Mesendoderm (in vitro differentiated cells): Measurements from ENCODE around the gene PDE10A. TPM values are rescaled to one million over a fixed set of nuclear protein-coding genes. Genes with fewer than 3 reads are reported as not detected.

ENCODE experiments used
- DNase-seq: peaks from one replicate; pipeline ENCODE4 v3.0.0; 2013
- H2AK5ac ChIP-seq: 2 replicates; pipeline ENCODE4 v1.6.1; 2013; ENCODE audit warnings: low read length, inconsistent platforms
- H2BK120ac ChIP-seq: 2 replicates; pipeline ENCODE4 v1.6.1; 2013; ENCODE audit warnings: low read depth, mild to moderate bottlenecking, low read length, moderate library complexity, mixed read lengths
- H2BK15ac ChIP-seq: replicated peaks from 2 replicates; pipeline ENCODE4 v1.6.1; 2013; ENCODE audit warnings: low read depth, mild to moderate bottlenecking, moderate library complexity
- H2BK5ac ChIP-seq: 2 replicates; pipeline ENCODE4 v1.6.1; 2013; ENCODE audit warnings: low read length, inconsistent platforms
- H3K18ac ChIP-seq: 2 replicates; pipeline ENCODE4 v1.6.1; 2013; ENCODE audit warnings: mild to moderate bottlenecking, low read length, mixed read lengths
- H3K23ac ChIP-seq: one replicate; pipeline ENCODE4 v1.6.1; 2013; ENCODE audit warnings: low read length
- H3K27ac ChIP-seq: 2 replicates; pipeline ENCODE4 v1.5.1; 2013; ENCODE audit warnings: low read depth, mild to moderate bottlenecking, inconsistent platforms, low read length, moderate library complexity
- H3K27me3 ChIP-seq: 2 replicates; pipeline ENCODE4 v1.6.1; 2013; ENCODE audit warnings: low read length, control low read depth, mild to moderate bottlenecking, inconsistent platforms; ENCODE audit not compliant: insufficient read depth, poor library complexity
- H3K36me3 ChIP-seq: 2 replicates; pipeline ENCODE4 v1.6.1; 2013; ENCODE audit warnings: low read length, inconsistent platforms; ENCODE audit not compliant: control insufficient read depth, insufficient read depth
- H3K4ac ChIP-seq: one replicate; pipeline ENCODE4 v1.6.1; 2013; ENCODE audit warnings: low read depth, mild to moderate bottlenecking, low read length, moderate library complexity
- H3K4me1 ChIP-seq: 2 replicates; pipeline ENCODE4 v1.6.1; 2013; ENCODE audit warnings: low read depth, low read length, inconsistent platforms; ENCODE audit not compliant: control insufficient read depth
- H3K4me2 ChIP-seq: 2 replicates; pipeline ENCODE4 v1.6.1; 2013; ENCODE audit warnings: low read length
- H3K4me3 ChIP-seq: 2 replicates; pipeline ENCODE4 v1.5.1; 2013; ENCODE audit warnings: mild to moderate bottlenecking, low read length
- H3K56ac ChIP-seq: one replicate; pipeline ENCODE4 v1.6.1; 2013; ENCODE audit warnings: low read length
- H3K79me1 ChIP-seq: 2 replicates; pipeline ENCODE4 v1.6.1; 2013; ENCODE audit warnings: low read length, inconsistent platforms
- H3K79me2 ChIP-seq: 2 replicates; pipeline ENCODE4 v1.6.1; 2013; ENCODE audit warnings: mild to moderate bottlenecking, low read length; ENCODE audit not compliant: control insufficient read depth, insufficient read depth
- H3K9ac ChIP-seq: 2 replicates; pipeline ENCODE4 v1.6.1; 2013; ENCODE audit warnings: low read length, inconsistent platforms
- H4K5ac ChIP-seq: one replicate; pipeline ENCODE4 v1.6.1; 2013; ENCODE audit warnings: low read length
- H4K8ac ChIP-seq: one replicate; pipeline ENCODE4 v1.6.1; 2013; ENCODE audit warnings: low read depth, mild to moderate bottlenecking, control low read depth, low read length, moderate library complexity
- WGBS: extraction: QIAGEN DNeasy Blood & Tissue Kit; methylation state at CpG from one replicate; pipeline ENCODE4 v1.1.7; 2013; ENCODE audit warnings: low lambda C conversion rate, missing lambda C conversion rate; ENCODE audit not compliant: insufficient coverage; ENCODE audit errors: extremely low coverage; 5-methylcytosine and 5-hydroxymethylcytosine counted together
- polyA plus RNA-seq, 2 experiments: library from polyadenylated mRNA; stranded (reverse); fragments of 200-250 nt; gene quantifications; one replicate each; pipeline ENCODE4 v1.2.3, GENCODE V29; 2013

Gene PDE10A
- 0.94 TPM for polyA plus RNA-seq (2013, experiment 1 of 2)
- polyA plus RNA-seq (2013, experiment 2 of 2) = 0.97 TPM

DNA sequence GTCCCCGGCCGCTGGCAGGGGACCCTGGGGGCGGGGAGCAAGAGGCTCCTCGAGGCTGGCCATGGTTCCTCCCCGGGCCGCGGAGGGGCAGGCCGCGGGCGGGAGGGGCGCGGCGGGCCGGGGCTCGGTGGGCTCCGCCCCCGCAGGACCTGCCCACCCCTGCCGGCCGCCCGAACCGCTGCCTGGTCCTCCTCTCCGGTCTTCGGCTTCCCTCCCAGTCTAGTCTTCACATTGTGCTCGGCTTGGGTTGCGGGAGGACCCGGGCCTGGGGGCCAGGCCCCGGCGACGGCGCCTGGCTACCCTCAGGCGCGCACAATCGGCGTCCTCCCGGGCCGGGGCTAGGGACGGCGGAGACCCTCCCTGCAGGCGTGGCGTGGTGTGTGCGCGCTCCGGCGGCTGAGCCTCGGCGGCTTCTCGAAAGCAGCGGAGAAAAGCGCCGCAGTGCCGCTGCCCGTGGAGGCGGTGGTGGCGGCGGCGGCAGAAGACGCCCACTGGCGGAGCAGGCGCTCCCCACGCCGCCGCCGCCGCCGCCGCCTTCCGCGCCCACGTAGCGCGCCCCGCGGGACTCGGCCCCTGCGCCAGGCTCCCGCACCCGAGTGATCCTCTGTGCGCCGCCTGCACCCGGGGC lies at the start of gene PDE10A:
PDE10A (minus strand) TSS at position 493 of the 628 bp plus-strand sequence; CDS start at position 63, 430 bp downstream.
- Histone ChIP-seq H2AK5ac (no peak within 1 kb of the TSS), H3K4ac (no peak within 1 kb of the TSS), H2BK15ac (no peak within 1 kb of the TSS), H3K4me1 (peaks cover 13% of the 10 kb centered on the region), H2BK5ac (no peak within 1 kb of the TSS), H3K27me3 (peaks cover 24% of the 10 kb centered on the region), H3K23ac (no peak within 1 kb of the TSS), H3K9ac (peak within 1 kb of the TSS; percentile 81), H3K4me2 (peak within 1 kb of the TSS; percentile 96), H3K36me3 (no peaks in the 10 kb centered on the region), H2BK120ac (no peak within 1 kb of the TSS), H3K4me3 (peak within 1 kb of the TSS; percentile 30), H3K56ac (peak within 1 kb of the TSS; percentile 77), H4K8ac (no peak within 1 kb of the TSS), H4K5ac (no peak within 1 kb of the TSS), H3K27ac (peak within 1 kb of the TSS; percentile 22), H3K18ac (peak within 1 kb of the TSS; percentile 86), H3K79me1 (peaks cover 6% of the 10 kb centered on the region), H3K79me2 (peaks cover 2% of the 10 kb centered on the region)
- no CpG with 5 or more reads among the region's 80 CpGs for WGBS
- DNase-seq = peak; percentile 74

DNA sequence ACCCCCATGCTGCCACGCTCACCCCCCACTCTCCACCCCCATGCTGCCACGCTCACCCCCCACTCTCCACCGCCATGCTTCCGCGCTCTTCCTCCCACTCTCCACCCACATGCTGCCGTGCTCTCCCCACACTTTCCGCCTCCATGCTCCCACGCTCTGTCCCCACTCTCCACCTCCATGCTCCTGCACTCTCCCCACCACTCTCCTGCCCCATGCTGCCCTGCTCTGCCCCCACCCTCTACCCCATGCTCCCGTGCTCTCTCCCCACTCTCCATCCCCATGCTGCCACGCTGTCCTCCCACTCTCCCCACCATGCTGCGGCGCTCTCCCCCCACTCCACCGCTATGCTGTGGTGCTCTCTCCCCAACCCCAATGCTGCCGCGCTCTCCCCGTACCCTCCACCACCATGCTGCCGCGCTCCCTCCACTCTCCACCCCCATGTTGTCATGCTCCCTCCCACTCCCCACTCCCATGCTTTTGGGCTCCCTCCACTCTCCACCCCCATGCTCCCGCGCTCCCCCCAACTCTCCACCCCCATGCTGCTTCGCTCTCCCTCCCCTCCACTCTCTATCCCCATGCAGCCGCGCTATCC lies 46.0 kb upstream of the PDE10A start:
- no CpG with 5 or more reads among the region's 23 CpGs for WGBS
- H3K4me3 ChIP-seq = no peak overlapping the region

DNA sequence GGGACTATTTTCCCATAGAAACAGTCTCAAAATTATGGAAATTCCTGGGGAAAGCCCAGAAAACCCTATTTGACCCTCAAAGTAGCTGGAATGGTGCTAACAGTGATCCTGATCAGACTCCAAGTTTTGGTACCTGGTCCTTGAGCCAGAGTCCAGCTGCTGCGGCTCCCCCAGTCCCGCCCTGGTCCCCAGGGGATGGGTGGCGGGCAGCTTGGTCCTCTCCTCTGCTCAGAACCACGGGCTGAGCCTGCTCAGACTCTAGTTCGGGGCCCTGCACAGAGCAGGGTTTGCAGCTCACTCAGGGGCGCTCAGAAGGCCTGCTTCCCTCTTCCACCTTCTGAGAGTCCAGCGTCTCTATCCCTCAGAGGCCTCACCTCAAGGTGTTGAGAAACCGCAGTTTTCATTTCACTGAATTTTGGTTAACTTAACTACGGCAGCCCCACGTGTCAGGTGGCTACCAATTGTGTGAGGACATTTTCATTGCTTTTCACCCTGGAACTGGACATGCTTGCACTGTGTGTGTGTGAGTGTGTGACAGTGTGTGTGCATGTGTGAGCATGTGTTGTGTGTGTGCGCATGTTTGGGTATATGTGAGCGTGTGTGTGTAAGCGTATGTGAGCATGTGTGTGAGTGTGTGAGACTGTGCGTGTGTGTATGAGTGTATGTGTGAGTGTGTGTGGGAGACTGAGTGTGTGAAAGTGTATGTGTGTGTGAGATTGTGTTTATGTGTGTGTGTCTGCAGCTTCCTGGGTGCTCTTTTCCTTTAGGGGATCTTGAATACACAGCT lies 44.2 kb upstream of the PDE10A start:
- 100% methylated on average over 4 of the region's 14 CpGs for WGBS
- no peaks in the 10 kb centered on the region for H3K36me3 ChIP-seq
- H2BK5ac ChIP-seq = no peak overlapping the region
- no peaks in the 10 kb centered on the region for H3K4me1 ChIP-seq
- no peaks in the 10 kb centered on the region for H3K27me3 ChIP-seq
- no peak overlapping the region for H2BK120ac ChIP-seq
- no peak overlapping the region for H3K4ac ChIP-seq
- no peaks in the 10 kb centered on the region for H3K79me2 ChIP-seq
- no peak overlapping the region for H3K4me2 ChIP-seq
- no peak overlapping the region for H3K4me3 ChIP-seq
- DNase-seq = no peak
- H3K23ac ChIP-seq = no peak overlapping the region
- H3K18ac ChIP-seq = no peak overlapping the region
- no peak overlapping the region for H4K5ac ChIP-seq
- H3K9ac ChIP-seq = no peak overlapping the region
- no peak overlapping the region for H2BK15ac ChIP-seq
- no peak overlapping the region for H2AK5ac ChIP-seq
- no peaks in the 10 kb centered on the region for H3K79me1 ChIP-seq
- no peak overlapping the region for H4K8ac ChIP-seq
- no peak overlapping the region for H3K27ac ChIP-seq
- H3K56ac ChIP-seq = peak overlapping the region; percentile 2

More for the DNA sequence above, 46.0 kb upstream of the PDE10A start:
- H3K4me2 ChIP-seq = no peak overlapping the region
- H3K36me3 ChIP-seq = no peaks in the 10 kb centered on the region
- no peak overlapping the region for H3K18ac ChIP-seq
- no peak overlapping the region for H2BK5ac ChIP-seq
- no peak overlapping the region for H2BK120ac ChIP-seq
- no peak overlapping the region for H3K27ac ChIP-seq
- no peaks in the 10 kb centered on the region for H3K79me2 ChIP-seq
- no peak overlapping the region for H3K23ac ChIP-seq
- no peaks in the 10 kb centered on the region for H3K79me1 ChIP-seq
- H2AK5ac ChIP-seq = no peak overlapping the region
- H4K8ac ChIP-seq = no peak overlapping the region
- no peak for DNase-seq
- H3K4me1 ChIP-seq = no peaks in the 10 kb centered on the region
- no peaks in the 10 kb centered on the region for H3K27me3 ChIP-seq
- H2BK15ac ChIP-seq = no peak overlapping the region
- no peak overlapping the region for H3K56ac ChIP-seq
- H3K9ac ChIP-seq = no peak overlapping the region
- no peak overlapping the region for H3K4ac ChIP-seq
- no peak overlapping the region for H4K5ac ChIP-seq

DNA sequence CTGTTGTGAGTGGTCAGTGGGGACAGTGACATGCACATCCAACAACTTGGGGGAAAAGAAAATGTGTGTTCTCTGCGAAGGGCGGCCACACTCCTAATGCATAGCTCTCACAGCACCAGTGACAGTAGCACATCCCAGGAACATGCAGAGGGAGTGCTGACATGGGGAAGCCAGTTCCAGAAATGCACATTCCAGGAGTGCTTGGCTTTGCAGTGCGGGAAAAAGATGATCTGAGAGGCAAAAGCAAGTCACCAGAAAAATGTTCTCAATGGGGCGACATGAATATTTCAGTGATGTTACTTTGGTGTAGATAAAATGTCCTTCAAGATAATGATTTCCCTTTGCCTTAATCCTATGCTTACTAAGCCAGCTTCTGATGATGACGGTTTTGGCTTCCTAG lies 42.9 kb upstream of the PDE10A start:
- no peak overlapping the region for H3K18ac ChIP-seq
- no peak overlapping the region for H3K4ac ChIP-seq
- H3K4me1 ChIP-seq = no peaks in the 10 kb centered on the region
- no peak overlapping the region for H2BK120ac ChIP-seq
- H3K27me3 ChIP-seq = no peaks in the 10 kb centered on the region
- no CpG with 5 or more reads among the region's 5 CpGs for WGBS
- no peaks in the 10 kb centered on the region for H3K36me3 ChIP-seq
- H3K79me1 ChIP-seq = no peaks in the 10 kb centered on the region
- DNase-seq = no peak
- H3K4me3 ChIP-seq = no peak overlapping the region
- H2BK15ac ChIP-seq = no peak overlapping the region
- H3K9ac ChIP-seq = no peak overlapping the region
- no peak overlapping the region for H4K8ac ChIP-seq
- H2BK5ac ChIP-seq = no peak overlapping the region
- no peak overlapping the region for H4K5ac ChIP-seq
- no peak overlapping the region for H2AK5ac ChIP-seq
- no peak overlapping the region for H3K23ac ChIP-seq
- no peak overlapping the region for H3K27ac ChIP-seq
- no peaks in the 10 kb centered on the region for H3K79me2 ChIP-seq
- no peak overlapping the region for H3K4me2 ChIP-seq
- no peak overlapping the region for H3K56ac ChIP-seq

DNA sequence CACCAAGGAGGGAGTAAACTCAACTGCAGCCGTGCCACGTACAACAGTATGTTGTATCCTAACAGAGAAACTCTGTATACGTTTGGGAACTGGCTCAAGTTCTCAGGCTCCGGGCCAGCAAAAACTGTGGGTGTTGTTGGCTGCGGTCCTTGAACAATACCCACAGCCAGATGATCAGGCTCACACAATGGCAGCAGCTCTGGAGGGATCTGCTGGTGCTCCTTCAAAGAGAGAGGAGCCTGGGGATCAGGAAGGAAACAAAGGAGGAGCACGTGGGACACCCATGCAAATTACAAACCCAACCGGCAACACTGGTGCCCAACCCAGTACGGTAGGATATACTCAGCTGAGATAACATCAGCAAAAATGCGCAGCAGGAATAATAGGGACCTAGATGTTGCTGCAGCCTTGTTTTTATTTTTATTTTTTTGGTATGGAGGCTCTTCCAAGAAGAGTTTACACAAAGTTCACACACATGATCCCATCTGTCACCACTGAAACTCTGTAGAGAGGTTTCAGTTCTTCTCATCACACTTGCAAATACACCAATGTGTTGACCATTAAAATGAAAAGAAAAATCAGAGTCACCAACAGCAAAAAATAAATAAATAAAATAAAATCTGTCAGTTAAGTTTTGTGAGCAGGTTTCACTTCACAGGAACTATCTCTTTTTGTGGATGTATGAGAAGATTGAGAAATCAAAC lies 41.2 kb upstream of the PDE10A start:
- Histone ChIP-seq H3K56ac (no peak overlapping the region), H3K23ac (no peak overlapping the region)
- WGBS = no CpG with 5 or more reads among the region's 9 CpGs

More for the DNA sequence above, 41.2 kb upstream of the PDE10A start:
- no peak overlapping the region for H4K8ac ChIP-seq
- H2BK120ac ChIP-seq = no peak overlapping the region
- H3K79me1 ChIP-seq = no peaks in the 10 kb centered on the region
- no peak overlapping the region for H3K27ac ChIP-seq
- no peak for DNase-seq
- no peaks in the 10 kb centered on the region for H3K79me2 ChIP-seq
- H3K27me3 ChIP-seq = no peaks in the 10 kb centered on the region
- no peak overlapping the region for H2BK15ac ChIP-seq
- no peak overlapping the region for H3K4me3 ChIP-seq
- no peaks in the 10 kb centered on the region for H3K36me3 ChIP-seq
- no peak overlapping the region for H3K9ac ChIP-seq
- no peak overlapping the region for H4K5ac ChIP-seq
- H3K4ac ChIP-seq = no peak overlapping the region
- no peak overlapping the region for H2AK5ac ChIP-seq
- H2BK5ac ChIP-seq = no peak overlapping the region
- H3K18ac ChIP-seq = no peak overlapping the region
- H3K4me2 ChIP-seq = no peak overlapping the region
- H3K4me1 ChIP-seq = no peaks in the 10 kb centered on the region
